ENCODE measurements around the gene NISCH.

NISCH gene

DNA sequence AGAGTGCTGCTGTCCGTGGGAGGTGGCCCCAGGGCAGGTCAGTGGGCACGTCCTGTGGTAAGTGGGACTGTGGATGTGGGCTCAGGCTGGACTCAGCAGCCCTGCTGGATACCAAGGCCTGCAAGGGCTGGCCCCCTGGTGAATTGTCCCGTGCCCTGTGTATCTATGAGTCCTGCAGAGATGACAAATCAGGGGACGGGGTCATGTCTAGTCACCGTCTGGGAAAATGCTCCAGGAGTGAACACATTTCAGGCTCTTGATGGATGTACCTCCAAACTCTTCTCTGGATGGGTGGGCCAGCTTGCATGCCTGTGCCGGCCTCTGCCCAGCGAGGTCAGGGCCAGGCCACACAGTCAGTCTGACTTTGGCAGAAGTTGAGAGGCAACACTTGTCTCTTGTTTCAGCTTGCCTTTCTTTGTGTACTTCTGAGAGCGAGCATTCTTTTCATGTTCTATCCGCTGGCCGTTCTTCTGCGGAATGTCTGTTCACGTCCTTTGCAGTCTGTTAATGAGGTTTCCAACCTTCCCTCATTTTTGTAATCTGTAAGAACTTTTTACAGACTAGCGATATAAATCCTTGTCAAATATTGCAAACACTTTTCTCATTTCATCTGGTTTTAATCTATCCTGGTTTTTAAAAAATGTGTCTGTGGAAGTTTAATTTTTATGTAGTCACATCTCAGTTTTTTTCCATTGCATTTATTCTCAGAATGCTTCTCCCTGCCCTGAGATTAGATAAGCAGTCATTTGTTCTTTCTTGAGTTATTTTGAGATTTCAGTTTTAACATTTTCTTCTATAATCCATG, 28.4 kb downstream of the NISCH start:
- Histone ChIP-seq H3K4me2 (ENCODE audit: low read length, poor library complexity, severe bottlenecking) (no peak overlapping the region), H2AK5ac (ENCODE audit: low read length, severe bottlenecking) (no peak overlapping the region), H2BK12ac (ENCODE audit: low read length in 2 of 2) (no peak overlapping the region), H2BK120ac (ENCODE audit: low read depth, low read length) (no peak overlapping the region), H2BK5ac (ENCODE audit: low read depth, low read length, poor library complexity, severe bottlenecking) (no peak overlapping the region), H4K91ac (ENCODE audit: low read length) (no peak overlapping the region), H3K14ac (ENCODE audit: low read length in 2 of 2) (no peak overlapping the region), H3K27ac (ENCODE audit: low read length, poor library complexity, severe bottlenecking) (no peak overlapping the region), H3K36me3 (ENCODE audit: control insufficient read depth in 1 of 2, insufficient read depth in 2 of 2, low read depth in 1 of 2, low read length in 2 of 2) (peaks cover 79 to 96% of the 10 kb centered on the region in 2 experiments), H3K4ac (ENCODE audit: low read depth in 1 of 2, low read length in 2 of 2) (no peak overlapping the region), H3K79me1 (replicated peaks; ENCODE audit: low read length, poor library complexity, severe bottlenecking) (peaks cover 48% of the 10 kb centered on the region), H4K8ac (ENCODE audit: low read length) (no peak overlapping the region), H3K27me3 (ENCODE audit: control insufficient read depth in 1 of 2, insufficient read depth in 1 of 2, low read length in 2 of 2) (no peaks in the 10 kb centered on the region), H3K23ac (ENCODE audit: low read length in 2 of 2) (no peak overlapping the region), H3K18ac (ENCODE audit: low read depth in 1 of 2, low read length in 2 of 2) (no peak overlapping the region), H3K9ac (ENCODE audit: low read length) (peak overlapping the region; percentile 30), H3K9me3 (ENCODE audit: control insufficient read depth, low read length) (no peaks in the 10 kb centered on the region), H3K4me3 (ENCODE audit: insufficient read depth in 1 of 2, low read depth in 1 of 2, low read length in 2 of 2) (no peak overlapping the region), H2BK15ac (ENCODE audit: low read depth, poor library complexity, severe bottlenecking) (no peak overlapping the region), H3K4me1 (ENCODE audit: control insufficient read depth, insufficient read depth, low read depth, low read length) (peaks cover 9% of the 10 kb centered on the region), H2AFZ (ENCODE audit: low read depth, low read length) (no peak overlapping the region)
- 89% methylated on average over 12 of the region's 13 CpGs for WGBS
- no peak for DNase-seq

DNA sequence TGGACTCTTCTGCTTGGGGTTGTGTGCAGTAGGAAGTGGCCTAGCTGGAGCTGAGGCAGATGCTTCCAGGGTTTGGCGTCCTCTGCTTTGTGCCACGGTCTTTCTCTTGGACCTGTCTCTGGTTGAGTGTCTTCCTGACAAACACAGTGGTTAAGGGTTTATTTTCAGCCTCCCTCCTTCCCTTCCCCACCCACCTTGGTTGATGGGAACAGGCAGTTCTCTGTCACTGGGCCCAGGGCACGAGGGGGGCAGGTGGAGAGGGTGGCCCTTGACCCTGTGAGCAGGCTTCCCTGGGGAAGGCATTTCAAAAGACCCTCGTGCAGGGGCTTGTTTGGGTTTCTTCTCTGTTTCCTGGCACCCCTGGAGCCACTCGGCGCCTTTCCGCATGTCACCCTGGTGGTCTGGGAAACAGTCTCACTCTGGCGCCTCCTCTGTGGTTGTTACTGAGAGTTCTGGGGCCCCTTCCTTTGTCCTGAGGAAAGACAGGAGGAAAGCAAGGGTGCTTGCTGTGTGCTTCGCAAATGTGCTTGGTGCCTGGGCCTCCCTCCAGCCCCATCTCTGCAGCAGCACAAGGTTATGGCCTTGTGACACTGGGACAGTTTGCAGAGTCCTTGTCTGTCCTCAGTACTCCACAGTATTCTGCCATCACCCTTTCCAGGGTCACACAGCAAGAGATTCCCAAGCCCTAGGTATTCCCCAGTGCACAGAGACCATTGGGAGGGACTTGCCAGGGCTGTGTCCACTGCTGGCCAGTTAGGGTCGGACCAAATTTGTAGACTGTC, 29.5 kb downstream of the NISCH start:
- no peak overlapping the region for H3K4me3 ChIP-seq (ENCODE audit: insufficient read depth in 1 of 2, low read depth in 1 of 2, low read length in 2 of 2)
- H3K9ac ChIP-seq (ENCODE audit: low read length) = no peak overlapping the region
- no peak overlapping the region for H4K91ac ChIP-seq (ENCODE audit: low read length)
- H3K4me1 ChIP-seq (ENCODE audit: control insufficient read depth, insufficient read depth, low read depth, low read length) = peaks cover 11% of the 10 kb centered on the region
- H3K23ac ChIP-seq (ENCODE audit: low read length in 2 of 2) = no peak overlapping the region
- no peak overlapping the region for H3K18ac ChIP-seq (ENCODE audit: low read depth in 1 of 2, low read length in 2 of 2)
- peaks cover 47% of the 10 kb centered on the region for H3K79me1 ChIP-seq (replicated peaks; ENCODE audit: low read length, poor library complexity, severe bottlenecking)
- no peaks in the 10 kb centered on the region for H3K9me3 ChIP-seq (ENCODE audit: control insufficient read depth, low read length)
- no peak overlapping the region for H2BK12ac ChIP-seq (ENCODE audit: low read length in 2 of 2)
- H2BK120ac ChIP-seq (ENCODE audit: low read depth, low read length) = no peak overlapping the region
- no peak overlapping the region for H2BK5ac ChIP-seq (ENCODE audit: low read depth, low read length, poor library complexity, severe bottlenecking)
- no peak overlapping the region for H2AFZ ChIP-seq (ENCODE audit: low read depth, low read length)
- H3K14ac ChIP-seq (ENCODE audit: low read length in 2 of 2) = no peak overlapping the region
- no peak overlapping the region for H3K4ac ChIP-seq (ENCODE audit: low read depth in 1 of 2, low read length in 2 of 2)
- WGBS = 91% methylated on average over 10 of the region's 10 CpGs
- H3K36me3 ChIP-seq (ENCODE audit: control insufficient read depth in 1 of 2, insufficient read depth in 2 of 2, low read depth in 1 of 2, low read length in 2 of 2) = peaks cover 79 to 96% of the 10 kb centered on the region in 2 experiments
- DNase-seq = no peak
- no peak overlapping the region for H2AK5ac ChIP-seq (ENCODE audit: low read length, severe bottlenecking)
- no peak overlapping the region for H3K4me2 ChIP-seq (ENCODE audit: low read length, poor library complexity, severe bottlenecking)
- H4K8ac ChIP-seq (ENCODE audit: low read length) = no peak overlapping the region
- H3K27ac ChIP-seq (ENCODE audit: low read length, poor library complexity, severe bottlenecking) = no peak overlapping the region
- no peaks in the 10 kb centered on the region for H3K27me3 ChIP-seq (ENCODE audit: control insufficient read depth in 1 of 2, insufficient read depth in 1 of 2, low read length in 2 of 2)
- H2BK15ac ChIP-seq (ENCODE audit: low read depth, poor library complexity, severe bottlenecking) = no peak overlapping the region

DNA sequence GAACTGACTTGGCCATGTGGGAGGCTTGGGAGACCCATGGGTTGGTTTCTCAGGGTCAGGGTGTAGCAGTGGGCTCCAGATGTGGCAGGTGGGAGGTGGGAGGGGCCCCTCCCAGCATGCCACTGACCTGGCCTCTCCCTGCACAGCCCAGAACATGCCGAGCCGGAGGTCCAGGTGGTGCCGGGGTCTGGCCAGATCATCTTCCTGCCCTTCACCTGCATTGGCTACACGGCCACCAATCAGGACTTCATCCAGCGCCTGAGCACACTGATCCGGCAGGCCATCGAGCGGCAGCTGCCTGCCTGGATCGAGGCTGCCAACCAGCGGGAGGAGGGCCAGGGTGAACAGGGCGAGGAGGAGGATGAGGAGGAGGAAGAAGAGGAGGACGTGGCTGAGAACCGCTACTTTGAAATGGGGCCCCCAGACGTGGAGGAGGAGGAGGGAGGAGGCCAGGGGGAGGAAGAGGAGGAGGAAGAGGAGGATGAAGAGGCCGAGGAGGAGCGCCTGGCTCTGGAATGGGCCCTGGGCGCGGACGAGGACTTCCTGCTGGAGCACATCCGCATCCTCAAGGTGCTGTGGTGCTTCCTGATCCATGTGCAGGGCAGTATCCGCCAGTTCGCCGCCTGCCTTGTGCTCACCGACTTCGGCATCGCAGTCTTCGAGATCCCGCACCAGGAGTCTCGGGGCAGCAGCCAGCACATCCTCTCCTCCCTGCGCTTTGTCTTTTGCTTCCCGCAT, 31.8 kb downstream of the NISCH start:
- Histone ChIP-seq H2BK5ac (ENCODE audit: low read depth, low read length, poor library complexity, severe bottlenecking) (no peak overlapping the region), H3K4me1 (ENCODE audit: control insufficient read depth, insufficient read depth, low read depth, low read length) (peaks cover 31% of the 10 kb centered on the region), H3K4me2 (ENCODE audit: low read length, poor library complexity, severe bottlenecking) (no peak overlapping the region), H3K14ac (ENCODE audit: low read length in 2 of 2) (no peak overlapping the region), H4K91ac (ENCODE audit: low read length) (no peak overlapping the region), H2AFZ (ENCODE audit: low read depth, low read length) (no peak overlapping the region), H3K9me3 (ENCODE audit: control insufficient read depth, low read length) (no peaks in the 10 kb centered on the region), H3K27ac (ENCODE audit: low read length, poor library complexity, severe bottlenecking) (no peak overlapping the region), H3K9ac (ENCODE audit: low read length) (no peak overlapping the region), H2BK12ac (ENCODE audit: low read length in 2 of 2) (no peak overlapping the region), H3K36me3 (ENCODE audit: control insufficient read depth in 1 of 2, insufficient read depth in 2 of 2, low read depth in 1 of 2, low read length in 2 of 2) (peaks cover 79 to 96% of the 10 kb centered on the region in 2 experiments), H3K23ac (ENCODE audit: low read length in 2 of 2) (no peak overlapping the region), H4K8ac (ENCODE audit: low read length) (no peak overlapping the region), H3K27me3 (ENCODE audit: control insufficient read depth in 1 of 2, insufficient read depth in 1 of 2, low read length in 2 of 2) (no peaks in the 10 kb centered on the region), H2BK15ac (ENCODE audit: low read depth, poor library complexity, severe bottlenecking) (no peak overlapping the region), H2AK5ac (ENCODE audit: low read length, severe bottlenecking) (no peak overlapping the region), H3K4me3 (ENCODE audit: insufficient read depth in 1 of 2, low read depth in 1 of 2, low read length in 2 of 2) (no peak overlapping the region), H3K79me1 (replicated peaks; ENCODE audit: low read length, poor library complexity, severe bottlenecking) (peaks cover 27% of the 10 kb centered on the region), H2BK120ac (ENCODE audit: low read depth, low read length) (no peak overlapping the region), H3K4ac (ENCODE audit: low read depth in 1 of 2, low read length in 2 of 2) (no peak overlapping the region), H3K18ac (ENCODE audit: low read depth in 1 of 2, low read length in 2 of 2) (no peak overlapping the region)
- 97% methylated on average over 31 of the region's 31 CpGs for WGBS
- no peak for DNase-seq

All from mesenchymal stem cell (in vitro differentiated cells and primary cell).